Measurements from ENCODE around the gene IGSF8. TPM values are rescaled to one million over a fixed set of nuclear protein-coding genes. Genes with fewer than 3 reads are reported as not detected.

The IGSF8 gene
- total and polyA plus RNA-seq, 2 of the 8 experiments (the other 6 are each of a cell fraction or from before 2014, with no cell fraction given), result 69.6 to 132 TPM

Other genes starting within 250 kb of the IGSF8 start
- not detected in 2 replicates for gene VSIG8, start 236.0 kb downstream of the IGSF8 start, total RNA-seq (2021; fragmentation: NEBNext Ultra II Directional; extraction: Animal tissue kit (Norgen Biotek cat#: 25700))
- not detected in 2 replicates for gene VSIG8, start 236.0 kb downstream of the IGSF8 start, polyA plus RNA-seq (2011; rRNA removed)
- not detected in 2 replicates for gene CFAP45, start 198.5 kb downstream of the IGSF8 start, total RNA-seq (2021; fragmentation: NEBNext Ultra II Directional; extraction: Animal tissue kit (Norgen Biotek cat#: 25700))
- gene CFAP45, start 198.5 kb downstream of the IGSF8 start, polyA plus RNA-seq (2011; rRNA removed), result 0.05 and 0.11 TPM in 2 replicates
- gene TAGLN2, start 173.1 kb downstream of the IGSF8 start, total RNA-seq (2021; fragmentation: NEBNext Ultra II Directional; extraction: Animal tissue kit (Norgen Biotek cat#: 25700)), result 86.0 and 93.0 TPM in 2 replicates
- gene TAGLN2, start 173.1 kb downstream of the IGSF8 start, polyA plus RNA-seq (2011; rRNA removed), result 114 and 142 TPM in 2 replicates
- 28.1 and 29.2 TPM in 2 replicates for gene IGSF9, start 153.0 kb downstream of the IGSF8 start, total RNA-seq (2021; fragmentation: NEBNext Ultra II Directional; extraction: Animal tissue kit (Norgen Biotek cat#: 25700))
- 10.9 and 22.5 TPM in 2 replicates for gene IGSF9, start 153.0 kb downstream of the IGSF8 start, polyA plus RNA-seq (2011; rRNA removed)
- not detected in 2 replicates for gene SLAMF9, start 144.4 kb downstream of the IGSF8 start, total RNA-seq (2021; fragmentation: NEBNext Ultra II Directional; extraction: Animal tissue kit (Norgen Biotek cat#: 25700))
- not detected in 2 replicates for gene SLAMF9, start 144.4 kb downstream of the IGSF8 start, polyA plus RNA-seq (2011; rRNA removed)
- 5.1 and 5.4 TPM in 2 replicates for gene PIGM, start 66.6 kb downstream of the IGSF8 start, total RNA-seq (2021; fragmentation: NEBNext Ultra II Directional; extraction: Animal tissue kit (Norgen Biotek cat#: 25700))
- gene PIGM, start 66.6 kb downstream of the IGSF8 start, polyA plus RNA-seq (2011; rRNA removed), result 5.7 and 6.0 TPM in 2 replicates
- 2.2 and 2.4 TPM in 2 replicates for gene KCNJ10, start 28.5 kb downstream of the IGSF8 start, total RNA-seq (2021; fragmentation: NEBNext Ultra II Directional; extraction: Animal tissue kit (Norgen Biotek cat#: 25700))
- gene KCNJ10, start 28.5 kb downstream of the IGSF8 start, polyA plus RNA-seq (2011; rRNA removed), result 1.7 and 3.5 TPM in 2 replicates
- 0.08 and 0.13 TPM in 2 replicates for gene KCNJ9, start 17.1 kb downstream of the IGSF8 start, total RNA-seq (2021; fragmentation: NEBNext Ultra II Directional; extraction: Animal tissue kit (Norgen Biotek cat#: 25700))
- 0.02 and 0.11 TPM in 2 replicates for gene KCNJ9, start 17.1 kb downstream of the IGSF8 start, polyA plus RNA-seq (2011; rRNA removed)
- gene ATP1A2, start 17.1 kb upstream of the IGSF8 start, total RNA-seq (2021; fragmentation: NEBNext Ultra II Directional; extraction: Animal tissue kit (Norgen Biotek cat#: 25700)), result 34.8 and 39.7 TPM in 2 replicates
- gene ATP1A2, start 17.1 kb upstream of the IGSF8 start, polyA plus RNA-seq (2011; rRNA removed), result 40.8 and 54.2 TPM in 2 replicates
- 0.57 and 0.61 TPM in 2 replicates for gene ATP1A4, start 53.0 kb upstream of the IGSF8 start, total RNA-seq (2021; fragmentation: NEBNext Ultra II Directional; extraction: Animal tissue kit (Norgen Biotek cat#: 25700))
- 0.48 and 0.80 TPM in 2 replicates for gene ATP1A4, start 53.0 kb upstream of the IGSF8 start, polyA plus RNA-seq (2011; rRNA removed)
- gene CASQ1, start 92.0 kb upstream of the IGSF8 start, total RNA-seq (2021; fragmentation: NEBNext Ultra II Directional; extraction: Animal tissue kit (Norgen Biotek cat#: 25700)), result 0.80 and 1.1 TPM in 2 replicates
- gene CASQ1, start 92.0 kb upstream of the IGSF8 start, polyA plus RNA-seq (2011; rRNA removed), result 1.3 and 1.4 TPM in 2 replicates
- 75.1 and 78.8 TPM in 2 replicates for gene PEA15, start 106.8 kb upstream of the IGSF8 start, total RNA-seq (2021; fragmentation: NEBNext Ultra II Directional; extraction: Animal tissue kit (Norgen Biotek cat#: 25700))
- gene PEA15, start 106.8 kb upstream of the IGSF8 start, polyA plus RNA-seq (2011; rRNA removed), result 68.2 and 71.3 TPM in 2 replicates
- gene DCAF8, start 163.9 kb upstream of the IGSF8 start, total RNA-seq (2021; fragmentation: NEBNext Ultra II Directional; extraction: Animal tissue kit (Norgen Biotek cat#: 25700)), result 110 and 113 TPM in 2 replicates
- 68.2 and 86.3 TPM in 2 replicates for gene DCAF8, start 163.9 kb upstream of the IGSF8 start, polyA plus RNA-seq (2011; rRNA removed)
- 80.2 TPM in 2 replicates for gene PEX19, start 186.5 kb upstream of the IGSF8 start, total RNA-seq (2021; fragmentation: NEBNext Ultra II Directional; extraction: Animal tissue kit (Norgen Biotek cat#: 25700))
- gene PEX19, start 186.5 kb upstream of the IGSF8 start, polyA plus RNA-seq (2011; rRNA removed), result 36.4 and 50.4 TPM in 2 replicates
- 115 TPM in 2 replicates for gene COPA, start 244.6 kb upstream of the IGSF8 start, total RNA-seq (2021; fragmentation: NEBNext Ultra II Directional; extraction: Animal tissue kit (Norgen Biotek cat#: 25700))
- 56.4 and 78.2 TPM in 2 replicates for gene COPA, start 244.6 kb upstream of the IGSF8 start, polyA plus RNA-seq (2011; rRNA removed)
- 64.7 and 70.1 TPM in 2 replicates for gene NCSTN, start 244.8 kb upstream of the IGSF8 start, total RNA-seq (2021; fragmentation: NEBNext Ultra II Directional; extraction: Animal tissue kit (Norgen Biotek cat#: 25700))
- gene NCSTN, start 244.8 kb upstream of the IGSF8 start, polyA plus RNA-seq (2011; rRNA removed), result 115 and 125 TPM in 2 replicates

Data from H1 (cell line).